GM21526 (cell line): ENCODE data around the gene PHKB.
"Not testable (repeated sequence)": the region's sequence is repeated elsewhere in the genome, so short reads cannot be mapped to it uniquely, and the experiment has no call there.

Experiments used
- ATAC-seq: cut with Tn5 transposase; IDR thresholded peaks from one replicate; pipeline ENCODE4 v1.9.1; 2021; ENCODE audit warnings: moderate library complexity; ENCODE audit not compliant: unreplicated experiment, low FRiP score

Gene PHKB

DNA sequence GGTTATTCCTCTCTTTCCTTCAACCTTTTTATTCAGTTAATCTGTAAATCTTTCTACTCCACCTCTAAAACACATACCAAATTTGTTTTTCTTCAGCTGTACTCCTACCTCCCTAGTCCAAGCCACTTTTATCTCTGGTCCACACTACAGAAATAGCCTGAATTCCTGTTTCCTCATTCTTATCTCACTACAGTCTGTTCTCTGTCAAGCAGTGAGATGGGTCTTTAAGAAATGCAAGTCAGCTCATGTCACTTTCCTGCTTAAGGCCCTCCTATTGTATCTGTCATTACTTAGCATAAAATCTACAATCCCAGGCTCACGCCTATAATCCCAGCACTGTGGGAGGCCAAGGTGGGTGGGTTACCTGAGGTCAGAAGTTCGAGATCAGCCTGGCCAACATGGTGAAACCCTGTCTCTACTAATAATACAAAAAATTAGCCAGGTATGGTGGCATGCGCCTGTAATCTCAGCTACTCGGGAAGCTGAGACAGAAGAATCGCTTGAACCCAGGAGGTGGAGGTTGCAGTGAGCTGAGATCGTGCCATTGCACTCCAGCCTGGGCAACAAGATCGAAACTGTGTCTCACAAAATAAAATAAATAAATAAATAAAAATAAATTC, 7.0 kb downstream of the PHKB start:
- ATAC-seq, result not testable (repeated sequence)

- no peak for ATAC-seq
Observed at GRCh38 chr16:47469227-47469626, 8.1 kb downstream of the PHKB start.

DNA sequence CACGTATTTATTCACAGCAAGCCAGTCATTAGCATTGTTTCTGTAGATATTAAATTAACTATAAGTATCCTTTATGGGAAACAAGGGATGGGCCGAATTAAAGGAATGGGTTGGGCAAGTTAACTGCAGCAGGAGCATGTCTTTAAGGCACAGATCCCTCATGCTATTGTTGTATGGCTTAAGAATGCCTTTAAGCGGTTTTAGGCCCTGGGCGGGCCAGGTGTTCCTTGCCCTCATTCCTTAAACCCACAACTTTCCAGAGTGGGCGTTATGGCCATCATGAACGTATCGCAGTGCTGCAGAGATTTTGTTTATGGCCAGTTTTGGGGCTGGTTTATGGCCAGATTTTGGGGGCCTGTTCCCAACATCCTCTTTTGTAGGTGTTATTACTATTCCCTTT, 9.1 kb downstream of the PHKB start:
- ATAC-seq, result no peak

DNA sequence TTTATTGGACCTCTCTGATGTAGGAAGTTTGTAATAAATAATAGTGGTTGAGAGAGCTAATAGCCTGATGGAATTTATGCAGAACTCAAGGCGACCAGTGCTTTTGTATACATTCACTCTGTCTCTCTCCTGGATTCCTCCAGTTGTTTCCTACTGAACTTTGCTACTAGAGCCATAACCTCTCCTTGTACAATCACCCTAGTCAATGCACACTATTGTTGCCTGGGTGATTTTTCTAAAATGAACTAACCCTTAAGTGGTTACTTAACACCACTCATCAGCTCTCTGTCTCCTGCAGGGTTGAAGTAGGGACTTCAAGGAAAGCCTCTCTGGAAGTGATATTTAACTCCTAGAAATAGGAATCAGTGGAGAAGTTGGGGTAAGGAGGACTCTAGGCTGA, 9.7 kb downstream of the PHKB start:
- ATAC-seq, result no peak

- not testable (repeated sequence) for ATAC-seq
Observed at GRCh38 chr16:47473004-47473403, 11.9 kb downstream of the PHKB start.

DNA sequence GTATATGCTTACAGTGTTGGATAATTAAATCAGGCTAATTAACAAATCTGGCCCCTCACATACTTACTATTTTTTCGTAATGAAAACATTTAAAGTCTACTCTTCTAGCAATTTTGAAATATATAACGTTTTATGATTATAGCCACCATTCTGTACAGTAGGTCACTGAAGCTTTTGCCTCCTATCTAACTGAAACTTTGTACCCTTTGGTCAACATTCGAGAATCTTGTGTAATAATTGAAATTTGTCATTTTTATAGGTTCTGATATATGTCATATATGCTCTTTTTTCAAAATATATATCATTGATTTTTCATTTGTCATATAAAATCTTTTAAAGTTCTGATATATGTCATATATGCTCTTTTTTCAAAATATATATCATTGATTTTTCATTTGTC, 12.7 kb downstream of the PHKB start:
- ATAC-seq, result no peak

DNA sequence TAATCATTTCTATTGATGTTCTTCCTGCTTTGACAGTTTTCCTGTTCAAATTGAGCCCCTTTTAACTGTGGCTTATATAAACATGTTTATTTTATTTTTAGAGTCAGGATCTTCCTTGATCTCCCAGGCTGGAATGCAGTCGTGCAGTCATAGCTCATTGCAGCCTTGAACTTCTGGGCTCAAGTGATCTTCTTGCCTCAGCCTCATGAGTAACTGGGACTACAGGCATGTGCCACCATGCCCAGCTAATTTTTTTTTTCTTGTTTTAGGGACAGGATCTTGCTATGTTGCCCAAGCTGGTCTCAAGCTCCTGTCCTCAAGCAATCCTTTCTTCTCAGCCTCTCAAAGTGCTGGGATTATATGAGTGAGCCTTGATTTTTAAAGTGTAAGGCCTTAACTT, 14.7 kb downstream of the PHKB start:
- ATAC-seq, result no peak

DNA sequence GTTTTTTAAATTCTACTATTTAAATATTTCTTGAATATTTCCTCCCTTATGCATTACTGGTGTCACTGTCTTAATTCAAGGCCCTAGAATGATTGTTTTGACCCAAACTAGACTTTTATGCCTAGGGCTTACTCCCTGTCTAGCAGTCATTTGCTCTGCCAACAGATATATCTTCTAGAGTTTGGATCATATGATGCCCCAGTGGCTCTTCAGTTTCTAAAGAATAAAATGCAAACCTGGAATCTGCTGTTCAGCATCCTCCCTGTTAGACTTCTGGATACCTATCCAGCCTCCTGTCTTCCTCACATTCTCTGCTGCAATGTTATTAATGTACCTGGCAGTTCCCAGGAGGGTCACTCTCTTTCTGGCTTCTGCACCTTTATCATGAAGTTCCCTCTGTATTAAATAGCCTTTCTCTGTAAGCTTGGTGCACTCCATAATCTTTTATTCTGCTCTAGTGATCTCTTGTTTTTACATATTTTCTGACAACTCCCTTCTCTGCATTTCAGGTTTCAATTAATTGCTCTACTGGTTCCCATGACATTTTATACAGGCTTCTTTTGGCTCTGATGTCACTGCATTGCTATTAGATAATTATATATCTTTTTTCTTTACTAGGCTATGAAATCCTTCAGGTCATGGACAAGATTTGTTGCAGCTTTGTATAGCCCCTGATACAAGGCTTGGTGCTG, 15.7 kb downstream of the PHKB start:
- ATAC-seq, result no peak

DNA sequence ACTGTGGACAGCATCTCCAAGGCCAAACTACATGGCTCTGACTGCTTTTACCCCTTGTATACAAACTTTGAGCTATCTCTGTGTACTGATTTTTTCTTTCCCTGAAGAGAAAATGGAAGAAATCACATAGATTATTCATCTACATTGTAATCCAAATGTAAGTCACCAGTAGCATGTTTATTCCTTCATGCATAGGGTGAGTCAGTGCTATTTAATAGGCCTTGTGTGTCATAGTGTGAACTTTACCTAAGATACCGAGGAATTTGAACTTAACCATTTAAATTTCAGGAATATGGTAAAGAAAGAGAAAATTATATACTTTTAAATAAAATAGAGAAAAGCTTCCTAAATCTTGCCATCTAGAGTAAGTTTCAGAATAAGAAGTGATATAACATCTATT, 16.5 kb downstream of the PHKB start:
- no peak for ATAC-seq

GRCh38 chr16:47480410-47480809, 19.3 kb downstream of the PHKB start:
- no peak for ATAC-seq

DNA sequence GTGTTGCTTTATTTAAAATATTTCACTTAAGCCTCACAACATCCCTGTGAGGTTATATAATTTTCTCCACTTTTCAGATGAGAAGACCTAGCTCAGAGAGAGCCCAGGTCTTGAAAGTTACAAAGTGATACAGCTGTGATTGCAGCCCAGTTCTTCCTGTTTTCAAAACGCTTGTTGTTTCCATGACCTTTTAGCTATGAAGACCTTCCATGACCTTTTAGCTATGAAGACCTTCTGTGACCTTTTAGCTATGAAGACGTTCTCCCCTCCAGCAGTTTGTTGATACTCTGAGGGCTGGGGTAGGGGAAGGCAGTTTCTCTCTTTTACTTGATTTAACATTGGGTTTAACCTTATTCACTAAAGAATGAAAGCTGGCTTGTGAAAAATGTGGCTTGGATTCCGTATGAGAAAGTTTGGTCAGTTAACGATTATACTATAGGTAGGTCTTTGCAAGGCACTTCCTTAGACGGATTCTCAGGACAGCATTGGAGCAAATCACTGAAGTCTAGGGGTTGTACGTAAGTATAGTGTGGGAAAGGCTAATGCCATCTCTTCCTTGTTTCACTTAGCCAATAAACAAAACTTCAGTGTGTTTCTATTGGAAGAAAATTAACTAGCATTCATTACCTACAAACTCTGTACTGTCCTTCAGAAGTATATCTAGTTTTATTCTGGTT, 20.7 kb downstream of the PHKB start:
- no peak for ATAC-seq

- no peak for ATAC-seq
Observed at GRCh38 chr16:47483616-47484015, 22.5 kb downstream of the PHKB start.

- no peak for ATAC-seq
Observed at GRCh38 chr16:47486856-47487255, 25.7 kb downstream of the PHKB start.

DNA sequence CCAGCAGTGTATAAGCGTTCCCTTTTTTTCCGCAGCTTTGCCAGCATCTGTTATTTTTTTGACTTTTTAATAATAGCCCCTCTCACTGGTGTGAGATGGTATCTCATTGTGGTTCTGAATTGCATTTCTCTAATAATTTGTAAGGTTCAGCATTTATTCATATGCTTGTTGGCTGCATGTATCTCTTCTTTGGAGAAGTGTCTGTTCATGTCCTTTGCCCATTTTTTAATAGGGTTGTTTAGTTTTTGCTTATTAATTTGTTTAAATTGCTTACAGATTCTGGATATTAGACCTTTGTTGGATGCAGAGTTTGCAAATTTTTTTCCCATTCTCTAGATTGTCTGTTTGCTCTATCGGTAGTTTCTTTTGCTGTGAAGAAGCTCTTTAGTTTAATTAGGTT, 26.9 kb downstream of the PHKB start:
- ATAC-seq, result no peak

DNA sequence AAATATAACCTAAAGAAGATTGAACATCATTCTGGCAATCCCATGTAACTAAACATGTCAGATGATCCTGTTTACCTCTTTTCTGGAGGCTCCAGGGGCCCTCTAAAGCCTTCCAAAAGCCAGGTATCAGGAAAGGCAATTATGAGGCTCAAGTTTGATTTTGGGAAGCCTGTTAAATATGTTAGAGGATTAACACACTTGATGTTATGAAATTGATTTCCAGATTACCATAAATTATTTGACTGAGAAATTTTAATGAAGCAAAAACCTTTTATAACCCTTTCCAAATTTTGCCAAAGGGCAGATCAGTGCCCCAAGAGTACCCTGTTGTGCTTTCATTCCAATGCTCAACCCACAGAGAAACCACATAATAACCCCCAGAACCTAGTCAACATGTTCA, 29.3 kb downstream of the PHKB start:
- no peak for ATAC-seq

DNA sequence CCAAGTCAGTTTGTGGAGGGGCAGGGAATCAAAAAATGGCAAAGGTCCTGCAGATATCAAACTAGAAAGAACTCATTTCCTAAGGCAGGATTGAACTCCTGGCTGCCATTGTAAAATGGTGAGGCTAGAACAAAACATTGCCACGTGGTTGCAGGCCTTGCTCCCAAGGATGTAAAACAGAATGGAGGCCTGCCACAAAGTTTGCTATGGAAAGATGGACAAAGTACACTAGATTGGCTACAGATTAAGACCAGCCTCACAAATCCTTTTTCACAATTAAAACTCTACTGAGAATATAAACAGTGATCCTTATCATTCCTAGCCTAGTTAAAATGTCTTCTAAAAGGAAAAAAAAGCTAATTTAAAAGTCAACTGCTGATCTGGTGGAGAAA, 30.9 kb downstream of the PHKB start:
- no peak for ATAC-seq

GRCh38 chr16:47492428-47493377, 31.6 kb downstream of the PHKB start:
- ATAC-seq, result peak; percentile 60

- peak; percentile 54 for ATAC-seq
Observed at GRCh38 chr16:47493381-47494337, 32.5 kb downstream of the PHKB start.

- ATAC-seq, result no peak
Observed at GRCh38 chr16:47499080-47499699, 38.1 kb downstream of the PHKB start.
